IMR-90 (cell line): ENCODE results near the gene ADGRG1. TPM values are rescaled to one million over a fixed set of nuclear protein-coding genes. Genes with fewer than 3 reads are reported as not detected.

Experiments used
- ATAC-seq: fragments of 200-7000 bp; cut with Tn5 transposase; 2 replicates; pipeline ENCODE4 v1.9.1; 2020; ENCODE audit warnings: low read depth, mild to moderate bottlenecking, moderate library complexity
- BruUV-seq: library from RNA; stranded (reverse); fragments of 400-500 nt; replicated peaks from 2 replicates; lab custom pipeline; 2021; lab: Mats Ljungman, UMichigan
- CTCF ChIA-PET: fragments of 300-600 bp; formaldehyde crosslinking; extraction: SDS; loops from one replicate; lab custom pipeline; 2021; ENCODE audit warnings: antibody characterized with exemption; lab: Yijun Ruan, JAX
- POLR2A ChIA-PET: fragments of 300-600 bp; sonication (Branson Sonifier 250); formaldehyde crosslinking; loops from one replicate; lab custom pipeline; 2022; ENCODE audit warnings: antibody characterized with exemption; ENCODE audit not compliant: unreplicated experiment; lab: Charles Lee
- DNase-seq: peaks from one replicate; pipeline ENCODE4 v3.0.0; 2013
- H2AFZ ChIP-seq: replicated peaks from 2 replicates; pipeline ENCODE3; 2013; ENCODE audit warnings: low read length, mild to moderate bottlenecking; ENCODE audit not compliant: poor library complexity
- H2AK5ac ChIP-seq: 2 replicates; pipeline ENCODE4 v1.6.1; 2013; ENCODE audit warnings: low read depth, low read length, inconsistent platforms
- H2AK9ac ChIP-seq: replicated peaks from 2 replicates; pipeline ENCODE3; 2013; ENCODE audit warnings: mild to moderate bottlenecking, low read depth, low read length, moderate library complexity; ENCODE audit not compliant: poor library complexity
- H2BK120ac ChIP-seq: 2 replicates; pipeline ENCODE4 v1.6.1; 2013; ENCODE audit warnings: low read depth, low read length, inconsistent platforms
- H2BK15ac ChIP-seq: 3 replicates; pipeline ENCODE4 v1.6.1; 2013; ENCODE audit warnings: low read depth, low read length, inconsistent platforms
- H2BK20ac ChIP-seq: 2 replicates; pipeline ENCODE4 v1.6.1; 2013; ENCODE audit warnings: low read depth, mild to moderate bottlenecking, inconsistent platforms, low read length, moderate library complexity
- H2BK5ac ChIP-seq: 2 replicates; pipeline ENCODE4 v1.6.1; 2013; ENCODE audit warnings: mild to moderate bottlenecking, low read depth, low read length, inconsistent platforms; ENCODE audit not compliant: poor library complexity, severe bottlenecking
- H3K14ac ChIP-seq: replicated peaks from 2 replicates; pipeline ENCODE4 v1.6.1; 2013; ENCODE audit warnings: low read depth, low read length, inconsistent platforms
- H3K18ac ChIP-seq: 2 replicates; pipeline ENCODE4 v1.6.1; 2013; ENCODE audit warnings: low read depth, low read length, control low read depth
- H3K23ac ChIP-seq: 2 replicates; pipeline ENCODE4 v1.6.1; 2013; ENCODE audit warnings: low read depth, low read length, inconsistent platforms
- H3K27ac ChIP-seq: 2 replicates; pipeline ENCODE4 v1.5.1; 2013; ENCODE audit warnings: mild to moderate bottlenecking, control low read depth, low read length; ENCODE audit not compliant: insufficient read depth
- H3K27me3 ChIP-seq: 2 replicates; pipeline ENCODE4 v1.6.1; 2013; ENCODE audit warnings: low read length; ENCODE audit not compliant: control insufficient read depth, insufficient read depth
- H3K36me3 ChIP-seq: 2 replicates; pipeline ENCODE4 v1.6.1; 2013; ENCODE audit warnings: low read length, mixed read lengths; ENCODE audit not compliant: control insufficient read depth, insufficient read depth
- H3K4ac ChIP-seq: 2 replicates; pipeline ENCODE4 v1.6.1; 2013; ENCODE audit warnings: low read depth, low read length, inconsistent platforms
- H3K4me1 ChIP-seq: 2 replicates; pipeline ENCODE4 v1.6.1; 2013; ENCODE audit warnings: low read length, mixed read lengths; ENCODE audit not compliant: control insufficient read depth, insufficient read depth
- H3K4me2 ChIP-seq: 2 replicates; pipeline ENCODE4 v1.6.1; 2013; ENCODE audit warnings: low read depth, mild to moderate bottlenecking, control low read depth, low read length, moderate library complexity
- H3K4me3 ChIP-seq: 2 replicates; pipeline ENCODE4 v1.5.1; 2013; ENCODE audit warnings: low read depth, mild to moderate bottlenecking, control low read depth, low read length, moderate library complexity; ENCODE audit not compliant: insufficient read depth
- H3K56ac ChIP-seq: 2 replicates; pipeline ENCODE4 v1.6.1; 2013; ENCODE audit warnings: low read length, inconsistent platforms; ENCODE audit not compliant: insufficient read depth; ENCODE audit errors: extremely low read depth
- H3K79me1 ChIP-seq, 2 experiments: 2 replicates each; pipeline ENCODE4 v1.6.1; 2013; ENCODE audit warnings: low read length in 2 of 2, inconsistent platforms in 1 of 2, low read depth in 1 of 2
- H3K9ac ChIP-seq: 2 replicates; pipeline ENCODE4 v1.6.1; 2013; ENCODE audit warnings: low read depth, low read length, control low read depth
- H3K9me1 ChIP-seq: 2 replicates; pipeline ENCODE4 v1.6.1; 2013; ENCODE audit warnings: low read length, inconsistent platforms; ENCODE audit not compliant: insufficient read depth
- H3K9me3 ChIP-seq: 2 replicates; pipeline ENCODE4 v1.6.1; 2013; ENCODE audit warnings: low read length; ENCODE audit not compliant: control insufficient read depth, insufficient read depth
- H4K20me1 ChIP-seq: 2 replicates; pipeline ENCODE4 v1.6.1; 2013; ENCODE audit warnings: low read length, inconsistent platforms; ENCODE audit not compliant: insufficient read depth
- H4K5ac ChIP-seq: 2 replicates; pipeline ENCODE4 v1.6.1; 2013; ENCODE audit warnings: mild to moderate bottlenecking, low read depth, low read length, control low read depth
- H4K8ac ChIP-seq, 2 experiments: 2 replicates each; pipeline ENCODE4 v1.6.1; 2013; ENCODE audit warnings: low read depth in 2 of 2, low read length in 2 of 2, control low read depth in 1 of 2, inconsistent platforms in 1 of 2
- H4K91ac ChIP-seq: 2 replicates; pipeline ENCODE4 v1.6.1; 2013; ENCODE audit warnings: low read depth, low read length, inconsistent platforms; ENCODE audit not compliant: insufficient read depth
- BHLHE40 ChIP-seq: fragments of 150-350 bp; IDR thresholded peaks from 2 replicates; pipeline ENCODE4 v1.6.1; 2016; ENCODE audit warnings: mild to moderate bottlenecking, low read depth, low read length
- CEBPB ChIP-seq: IDR thresholded peaks from 2 replicates; pipeline ENCODE4 v1.6.1; 2012; ENCODE audit warnings: low read depth, low read length, improper control_type of control experiment
- CHD1 ChIP-seq: IDR thresholded peaks from 2 replicates; pipeline ENCODE4 v1.6.1; 2012; ENCODE audit warnings: low read depth, low read length, improper control_type of control experiment
- CTCF ChIP-seq: conservative IDR thresholded peaks from 2 replicates; pipeline ENCODE4 v1.5.1; 2012; ENCODE audit warnings: mild to moderate bottlenecking, low read depth, low read length, improper control_type of control experiment
- ELK1 ChIP-seq: fragments of 150-350 bp; IDR thresholded peaks from 2 replicates; pipeline ENCODE4 v1.6.1; 2016; ENCODE audit warnings: low read depth, mild to moderate bottlenecking, low read length, moderate library complexity, borderline replicate concordance
- FOS ChIP-seq: fragments of 150-350 bp; IDR thresholded peaks from 2 replicates; pipeline ENCODE4 v1.6.1; 2016; ENCODE audit warnings: low read depth, low read length
- MAFK ChIP-seq: IDR thresholded peaks from 2 replicates; pipeline ENCODE4 v1.6.1; 2012; ENCODE audit warnings: low read depth, low read length, improper control_type of control experiment
- MAZ ChIP-seq: IDR thresholded peaks from 2 replicates; pipeline ENCODE4 v1.6.1; 2012; ENCODE audit warnings: low read depth, mild to moderate bottlenecking, low read length, improper control_type of control experiment, moderate library complexity, borderline replicate concordance
- MXI1 ChIP-seq: IDR thresholded peaks from 2 replicates; pipeline ENCODE4 v1.6.1; 2012; ENCODE audit warnings: low read depth, mild to moderate bottlenecking, low read length, moderate library complexity, borderline replicate concordance
- NFE2L2 ChIP-seq: fragments of 150-350 bp; IDR thresholded peaks from 2 replicates; pipeline ENCODE4 v1.6.1; 2016; ENCODE audit warnings: low read depth, mild to moderate bottlenecking, low read length
- POLR2A ChIP-seq: IDR thresholded peaks from 2 replicates; pipeline ENCODE4 v1.6.1; 2012; ENCODE audit warnings: mild to moderate bottlenecking, low read depth, low read length
- RAD21 ChIP-seq: IDR thresholded peaks from 2 replicates; pipeline ENCODE4 v1.6.1; 2012; ENCODE audit warnings: low read length, improper control_type of control experiment
- RCOR1 ChIP-seq: IDR thresholded peaks from 2 replicates; pipeline ENCODE4 v1.6.1; 2012; ENCODE audit warnings: mild to moderate bottlenecking, low read length, improper control_type of control experiment; ENCODE audit not compliant: insufficient replicate concordance
- RFX5 ChIP-seq: IDR thresholded peaks from 2 replicates; pipeline ENCODE4 v1.8.0; 2012; ENCODE audit warnings: low read depth, mild to moderate bottlenecking, low read length, moderate library complexity
- SMC3 ChIP-seq: fragments of 150-350 bp; IDR thresholded peaks from 2 replicates; pipeline ENCODE4 v1.6.1; 2016; ENCODE audit warnings: low read depth, mild to moderate bottlenecking, antibody characterized with exemption, low read length, moderate library complexity
- WGBS, 2 experiments: methylation state at CpG; one replicate each; pipeline versions ENCODE4 v1.1.5 to v1.1.7; 2013; ENCODE audit warnings: missing lambda C conversion rate in 2 of 2; ENCODE audit not compliant: insufficient read length in 1 of 2; ENCODE audit errors: extremely low coverage in 2 of 2; 5-methylcytosine and 5-hydroxymethylcytosine counted together
- dilution Hi-C: fragments of 300-500 bp; cut with HindIII; formaldehyde crosslinking; loops from one replicate; pipeline ENCODE4 v1.14.3; 2018; ENCODE audit warnings: low sequenced_read_pairs; ENCODE audit not compliant: unreplicated experiment
- in situ Hi-C: fragments of 300-500 bp; cut with MboI; formaldehyde crosslinking; loops from 3 replicates; pipeline ENCODE4 v1.14.3; 2019; ENCODE audit warnings: low sequenced_read_pairs, inconsistent platforms, mixed read lengths
- intact Hi-C: fragments of 100-400 bp; cut with micrococcal nuclease; formaldehyde crosslinking; loops from 2 replicates; pipeline ENCODE4 v1.10.0; 2022
- polyA plus RNA-seq, 3 experiments: library from polyadenylated mRNA; depleted of rRNA; stranded (reverse); fragments of >200 nt; gene quantifications; 2 replicates each; pipeline ENCODE4 v1.2.3, GENCODE V29; 2012; ENCODE audit warnings: low replicate concordance in 1 of 3
- total RNA-seq: library from RNA; depleted of rRNA; stranded (reverse); fragments of >200 nt; gene quantifications from 2 replicates; pipeline ENCODE4 v1.2.3, GENCODE V29; 2012

ADGRG1 gene
- total and polyA plus RNA-seq, 2 of the 4 experiments (the other 2 are of a cell fraction): 0.90 to 8.4 TPM

GRCh38 chr16:57688987-57689761 lies 60.7 kb downstream of the ADGRG1 start:
- intact Hi-C loops: no loop called here
- ATAC-seq (no peak), DNase-seq (no peak)
- no peak overlapping the region for H4K8ac ChIP-seq
- H2AFZ ChIP-seq: peak overlapping the region; percentile 8
- H3K9me3 ChIP-seq: no peaks in the 10 kb centered on the region
- H2BK120ac ChIP-seq: no peak overlapping the region
- peaks cover 74% of the 10 kb centered on the region for H3K27me3 ChIP-seq
- no TSS peak for BruUV-seq
- CTCF ChIA-PET: interaction anchor here (0.6 kb wide), 1 partner anchor 18 kb away, joined by 3 read pairs; no protein-coding TSS in a partner anchor
- no peak overlapping the region for H2AK5ac ChIP-seq
- WGBS, 2 experiments: 10% methylated on average over 3 of the region's 15 CpGs; no CpG with 5 or more reads in 1 of the 2 experiments
- H3K4me3 ChIP-seq: no peak overlapping the region
- no peak overlapping the region for H4K91ac ChIP-seq
- no peak overlapping the region for H3K4ac ChIP-seq
- no peak overlapping the region for H3K27ac ChIP-seq
- POLR2A ChIA-PET: no interaction called here
- no peak overlapping the region for H2BK5ac ChIP-seq
- no peak overlapping the region for H3K23ac ChIP-seq
- H3K4me2 ChIP-seq: no peak overlapping the region
- no peak overlapping the region for H2AK9ac ChIP-seq
- H3K56ac ChIP-seq: no peak overlapping the region
- H3K4me1 ChIP-seq: no peaks in the 10 kb centered on the region
- in situ Hi-C loops: no loop called here
- H2BK20ac ChIP-seq: no peak overlapping the region
- H3K18ac ChIP-seq: no peak overlapping the region
- no peaks in the 10 kb centered on the region for H3K9me1 ChIP-seq
- H3K9ac ChIP-seq: no peak overlapping the region
- no peaks in the 10 kb centered on the region for H3K79me1 ChIP-seq
- H4K5ac ChIP-seq: no peak overlapping the region
- no peaks in the 10 kb centered on the region for H3K36me3 ChIP-seq
- no peaks in the 10 kb centered on the region for H4K20me1 ChIP-seq
- H2BK15ac ChIP-seq: no peak overlapping the region
- dilution Hi-C loops: no loop called here
- no peak overlapping the region for H3K14ac ChIP-seq
- TF ChIP-seq ELK1 (no peak), CTCF (no peak), CHD1 (no peak), CEBPB (no peak), SMC3 (no peak), FOS (no peak), BHLHE40 (no peak), RFX5 (no peak), MAZ (no peak), RCOR1 (no peak), MAFK (no peak), NFE2L2 (no peak), MXI1 (no peak), RAD21 (no peak), POLR2A (no peak)
